ENCODE results near the gene IKZF2. TPM values are rescaled to one million over a fixed set of nuclear protein-coding genes. Genes with fewer than 3 reads are reported as not detected.
A peak's percentile ranks its signal among the peaks of the same experiment; 100 is the strongest.

The IKZF2 gene
- total and polyA plus RNA-seq, 11 donors, result 0.84 to 8.0 (median 5.9) TPM

GRCh38 chr2:212974692-212975091 is 176.7 kb downstream of the IKZF2 start:
- peaks cover 0 to 30% (median 3%) of the 10 kb centered on the region in 12 donors for H3K4me1 ChIP-seq
- H3K4me3 ChIP-seq, result no peak overlapping the region
- H3K9me3 ChIP-seq, result no peaks in the 10 kb centered on the region
- intact Hi-C loops (cut with DNase I), result no loop called here
- H3K27me3 ChIP-seq, result no peaks in the 10 kb centered on the region
- 35 to 69% (median 43%) methylated on average over 2 of the region's 2 CpGs for WGBS, 4 donors
- H3K36me3 ChIP-seq, result no peaks in the 10 kb centered on the region
- H3K27ac ChIP-seq, result peak overlapping the region in 8 of 12 donors; percentile 1 to 64 (median 32)
- DNase-seq, result no peak
- ATAC-seq, result peak in 2 of 4 donors; percentile 43 to 56
- TF ChIP-seq CTCF (IDR thresholded peaks at IDR 0.05) (no peak), POLR2A (IDR thresholded peaks at IDR 0.05) (no peak)

- Histone ChIP-seq H3K36me3 (no peaks in the 10 kb centered on the region), H3K27ac (peak overlapping the region in 3 of 12 donors; percentile 16 to 64 (median 27)), H3K4me1 (peaks cover 0 to 30% (median 3%) of the 10 kb centered on the region in 12 donors), H3K4me3 (no peak overlapping the region), H3K9me3 (no peaks in the 10 kb centered on the region), H3K27me3 (no peaks in the 10 kb centered on the region)
- TF ChIP-seq POLR2A (IDR thresholded peaks at IDR 0.05) (no peak), CTCF (IDR thresholded peaks at IDR 0.05) (peak in 1 of 12 donors; percentile 8)
- WGBS, 4 donors, result 44 to 51% (median 46%) methylated on average over 3 of the region's 3 CpGs
- intact Hi-C loops (cut with DNase I), result no loop called here
- no peak for DNase-seq
- ATAC-seq, result peak in 3 of 4 donors; percentile 53 to 80 (median 60)
These were observed 178.1 kb downstream of the IKZF2 start for GRCh38 chr2:212973347-212973746.

GRCh38 chr2:212970132-212970531 is 181.3 kb downstream of the IKZF2 start:
- intact Hi-C loops (cut with DNase I), result no loop called here
- H3K27ac ChIP-seq, result no peak overlapping the region

More at GRCh38 chr2:212970132-212970531, 181.3 kb downstream of the IKZF2 start:
- ATAC-seq, result no peak
- H3K9me3 ChIP-seq, result no peaks in the 10 kb centered on the region
- no peak overlapping the region for H3K4me3 ChIP-seq
- no peak for DNase-seq
- no peaks in the 10 kb centered on the region for H3K27me3 ChIP-seq
- TF ChIP-seq POLR2A (IDR thresholded peaks at IDR 0.05) (no peak), CTCF (IDR thresholded peaks at IDR 0.05) (no peak)
- H3K4me1 ChIP-seq, result peaks cover 0 to 22% (median 3%) of the 10 kb centered on the region in 12 donors
- no peaks in the 10 kb centered on the region for H3K36me3 ChIP-seq

Measured in heart left ventricle (tissue), 16 donors.